Astrocyte of the spinal cord (primary cell): ENCODE measurements around the gene SVIL.
"Not testable (repeated sequence)": the region's sequence is repeated elsewhere in the genome, so short reads cannot be mapped to it uniquely, and the experiment has no call there.

Source experiments
- DNase-seq: peaks from one replicate; pipeline ENCODE4 v3.0.0; 2011; ENCODE audit warnings: low read depth, low spot score
- H3K4me3 ChIP-seq: 2 replicates; pipeline ENCODE4 v1.5.1; 2011; ENCODE audit warnings: low read depth, mild to moderate bottlenecking, low read length, moderate library complexity
- CTCF ChIP-seq: IDR thresholded peaks from 2 replicates; pipeline ENCODE4 v1.5.1; 2012; ENCODE audit warnings: low read depth, mild to moderate bottlenecking, low read length, inconsistent platforms
- in situ Hi-C: cut with HindIII; loops from 2 replicates; pipeline ENCODE4 v1.10.0; 2017; ENCODE audit warnings: low sequenced_read_pairs

SVIL gene

GRCh38 chr10:29514306-29514705 lies 120.5 kb downstream of the SVIL start:
- no peak overlapping the region for H3K4me3 ChIP-seq
- DNase-seq = no peak
- in situ Hi-C loops = no loop called here
- no peak for TF ChIP-seq CTCF

- no peak for TF ChIP-seq CTCF
- no peak overlapping the region for H3K4me3 ChIP-seq
- DNase-seq = no peak
- in situ Hi-C loops = no loop called here
Observed at GRCh38 chr10:29512425-29512974, 122.3 kb downstream of the SVIL start.

- DNase-seq, in situ Hi-C loops, H3K4me3 ChIP-seq: not testable (repeated sequence)
Observed at GRCh38 chr10:29511806-29512205, 123.0 kb downstream of the SVIL start.

- H3K4me3 ChIP-seq, in situ Hi-C loops, DNase-seq: not testable (repeated sequence)
Observed at GRCh38 chr10:29510483-29511157, 124.2 kb downstream of the SVIL start.

- no peak overlapping the region for H3K4me3 ChIP-seq
- in situ Hi-C loops = no loop called here
- no peak for DNase-seq
- no peak for TF ChIP-seq CTCF
Observed at GRCh38 chr10:29508554-29509244, 126.1 kb downstream of the SVIL start.

GRCh38 chr10:29507750-29508149 lies 127.0 kb downstream of the SVIL start:
- DNase-seq, H3K4me3 ChIP-seq, in situ Hi-C loops: not testable (repeated sequence)

- H3K4me3 ChIP-seq, DNase-seq, in situ Hi-C loops: not testable (repeated sequence)
Observed at GRCh38 chr10:29506324-29506921, 128.3 kb downstream of the SVIL start.

GRCh38 chr10:29502351-29502750 lies 132.4 kb downstream of the SVIL start:
- TF ChIP-seq CTCF = no peak
- no peak overlapping the region for H3K4me3 ChIP-seq
- no peak for DNase-seq
- in situ Hi-C loops = no loop called here
